Measurements from ENCODE around the gene OR5AN1.
"Not testable (repeated sequence)": the region's sequence is repeated elsewhere in the genome, so short reads cannot be mapped to it uniquely, and the experiment has no call there.

The OR5AN1 gene

GRCh38 chr11:59358595-59358994 is at the start of gene OR5AN1:
Gene OR5AN1 (plus strand): TSS chr11:59358895. CDS start chr11:59364459, 5,564 bp downstream.
- DNase-seq (ENCODE audit: low read depth in 3 of 3), result no peak

- no peak for DNase-seq (ENCODE audit: low read depth in 3 of 3)
Measured at GRCh38 chr11:59335001-59335400, 23.7 kb upstream of the OR5AN1 start.

- DNase-seq (ENCODE audit: low read depth in 3 of 3), result no peak
Measured at GRCh38 chr11:59336176-59336575, 22.5 kb upstream of the OR5AN1 start.

- DNase-seq (ENCODE audit: low read depth in 3 of 3), result no peak
Measured at GRCh38 chr11:59336931-59337330, 21.8 kb upstream of the OR5AN1 start.

- not testable (repeated sequence) for DNase-seq (ENCODE audit: low read depth in 3 of 3)
Measured at GRCh38 chr11:59349657-59350056, 9.0 kb upstream of the OR5AN1 start.

- DNase-seq (ENCODE audit: low read depth in 3 of 3), result no peak
Measured at GRCh38 chr11:59355226-59355625, 3.5 kb upstream of the OR5AN1 start.

- DNase-seq (ENCODE audit: low read depth in 3 of 3), result no peak
Measured at GRCh38 chr11:59356561-59356960, 2.1 kb upstream of the OR5AN1 start.

- no peak for DNase-seq (ENCODE audit: low read depth in 3 of 3)
Measured at GRCh38 chr11:59358020-59358419, 675 bp upstream of the OR5AN1 start.

- DNase-seq (ENCODE audit: low read depth in 3 of 3), result no peak
Measured at GRCh38 chr11:59365232-59366018, 6.7 kb downstream of the OR5AN1 start.

- DNase-seq (ENCODE audit: low read depth in 3 of 3), result no peak
Measured at GRCh38 chr11:59368238-59369022, 9.7 kb downstream of the OR5AN1 start.

- not testable (repeated sequence) for DNase-seq (ENCODE audit: low read depth in 3 of 3)
Measured at GRCh38 chr11:59372324-59372723, 13.6 kb downstream of the OR5AN1 start.

GRCh38 chr11:59380263-59381059 is 21.8 kb downstream of the OR5AN1 start:
- no peak for DNase-seq (ENCODE audit: low read depth in 3 of 3)

- no peak for DNase-seq (ENCODE audit: low read depth in 3 of 3)
Measured at GRCh38 chr11:59394186-59394585, 35.5 kb downstream of the OR5AN1 start.

GRCh38 chr11:59400461-59401261 is 42.0 kb downstream of the OR5AN1 start:
- no peak for DNase-seq (ENCODE audit: low read depth in 3 of 3)

GRCh38 chr11:59401262-59401552 is 42.5 kb downstream of the OR5AN1 start:
- DNase-seq (ENCODE audit: low read depth in 3 of 3), result no peak

- DNase-seq (ENCODE audit: low read depth in 3 of 3), result no peak
Measured at GRCh38 chr11:59403546-59403945, 44.9 kb downstream of the OR5AN1 start.

- no peak for DNase-seq (ENCODE audit: low read depth in 3 of 3)
Measured at GRCh38 chr11:59413646-59414045, 55.0 kb downstream of the OR5AN1 start.

- DNase-seq (ENCODE audit: low read depth in 3 of 3), result no peak
Measured at GRCh38 chr11:59415111-59415510, 56.4 kb downstream of the OR5AN1 start.

- DNase-seq (ENCODE audit: low read depth in 3 of 3), result no peak
Measured at GRCh38 chr11:59416613-59417012, 57.9 kb downstream of the OR5AN1 start.

GRCh38 chr11:59417023-59417422 is 58.3 kb downstream of the OR5AN1 start:
- no peak for DNase-seq (ENCODE audit: low read depth in 3 of 3)

GRCh38 chr11:59418156-59418555 is 59.5 kb downstream of the OR5AN1 start:
- no peak for DNase-seq (ENCODE audit: low read depth in 3 of 3)

All from stimulated activated CD4-positive, alpha-beta T cell treated with anti-CD3 and anti-CD28 coated beads, TNF-alpha, amount 100 ng/mL, for 48 hours (primary cell).